ENCODE data around the gene TRERF1. TPM values are rescaled to one million over a fixed set of nuclear protein-coding genes. Genes with fewer than 3 reads are reported as not detected.

The TRERF1 gene
- total RNA-seq, 1 donor from 2014 or later: 24.7 TPM

DNA sequence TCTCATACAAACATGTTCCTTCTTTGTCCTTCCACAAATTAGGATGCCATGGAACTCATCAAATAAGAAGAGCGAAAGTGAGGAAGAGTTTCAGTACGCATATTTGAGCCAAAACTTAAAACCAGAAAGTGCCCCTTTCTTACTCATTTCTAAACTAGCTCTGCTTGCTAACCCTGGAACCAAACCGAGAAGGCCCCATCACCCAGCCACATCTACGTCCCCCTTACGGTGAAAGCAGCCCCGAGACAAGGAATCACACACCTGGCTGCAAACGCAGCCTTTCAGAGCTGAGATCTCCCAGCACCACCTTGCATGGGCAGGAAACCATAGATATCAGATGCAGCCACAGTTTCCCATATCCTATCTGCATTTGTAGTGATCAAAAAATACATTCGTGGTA, 28.5 kb downstream of the TRERF1 start:
- DNase-seq (ENCODE audit: low spot score): no peak

DNA sequence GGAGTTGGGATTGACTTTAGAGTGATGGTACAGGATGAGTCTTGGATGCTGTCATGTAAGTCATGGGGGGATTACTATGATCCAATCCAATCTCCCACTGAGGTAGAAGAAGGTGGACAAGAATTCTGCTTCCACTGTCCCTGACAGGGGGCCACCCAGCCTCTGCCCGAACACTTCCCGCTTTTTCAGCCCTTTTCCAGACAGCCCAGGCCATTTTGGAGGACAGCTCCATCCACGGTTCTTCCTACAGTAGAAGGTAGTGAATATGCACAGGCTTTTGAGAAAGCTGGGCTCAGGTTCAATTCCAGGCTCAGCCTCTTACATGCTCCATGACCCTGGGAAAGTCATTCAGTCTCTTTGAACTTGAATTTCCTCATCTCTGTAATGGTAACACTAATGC, 31.0 kb downstream of the TRERF1 start:
- no peak for DNase-seq (ENCODE audit: low spot score)

DNA sequence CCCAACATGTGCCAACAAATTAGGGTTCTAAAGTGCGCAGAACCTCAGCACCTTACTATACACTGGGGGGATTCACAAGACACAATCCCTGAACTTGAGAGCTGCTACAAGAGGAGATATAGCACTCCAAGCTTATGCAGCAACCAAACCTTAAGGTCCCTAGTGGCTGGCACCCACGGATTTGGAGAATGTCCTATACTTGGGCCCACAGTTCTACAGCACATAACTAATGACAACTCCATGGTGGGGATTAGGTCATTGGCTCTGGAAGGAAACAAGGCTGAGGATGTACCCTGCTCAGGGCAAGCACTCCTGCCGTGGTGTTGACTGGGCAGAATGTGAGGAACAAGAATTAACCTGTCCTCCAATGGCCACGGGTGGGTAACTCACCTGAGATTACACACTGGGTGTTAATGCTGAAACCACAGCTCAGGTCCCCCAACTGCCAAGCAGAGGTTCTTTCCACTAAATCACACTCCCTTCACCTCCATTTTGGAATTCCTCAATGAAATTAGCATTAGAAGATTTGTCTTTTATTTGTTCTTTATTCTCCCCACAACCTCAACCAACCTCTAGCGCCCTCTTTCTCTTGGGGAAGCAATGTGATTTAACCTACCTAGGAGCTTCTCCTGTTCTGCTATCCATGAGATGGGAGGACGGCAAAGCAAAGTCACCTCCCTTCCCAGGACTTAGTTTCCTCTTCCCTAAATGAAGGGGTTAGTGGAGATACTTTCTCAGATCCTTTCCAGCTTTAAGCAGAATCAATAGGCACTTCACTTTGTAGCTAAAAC, 32.0 kb downstream of the TRERF1 start:
- DNase-seq (ENCODE audit: low spot score): no peak

DNA sequence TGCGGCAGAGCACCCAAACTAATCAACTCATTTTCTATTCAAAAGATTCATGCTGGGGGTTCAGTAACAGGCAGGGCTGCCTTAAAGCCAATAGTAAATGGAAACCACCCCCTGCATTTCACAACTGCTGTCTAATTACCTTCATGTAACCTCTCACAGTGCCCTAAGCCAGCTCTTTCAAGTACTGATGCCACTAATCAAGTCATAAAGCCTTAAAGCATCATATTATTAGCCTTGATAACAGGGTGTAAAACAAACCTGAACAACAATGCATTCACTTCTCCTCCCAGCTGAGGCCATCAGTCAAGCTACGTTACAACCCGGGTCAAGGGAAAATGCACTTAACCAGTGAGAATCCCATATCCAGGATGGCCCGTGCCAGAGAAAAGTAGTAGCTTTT, 33.0 kb downstream of the TRERF1 start:
- DNase-seq (ENCODE audit: low spot score): no peak

DNA sequence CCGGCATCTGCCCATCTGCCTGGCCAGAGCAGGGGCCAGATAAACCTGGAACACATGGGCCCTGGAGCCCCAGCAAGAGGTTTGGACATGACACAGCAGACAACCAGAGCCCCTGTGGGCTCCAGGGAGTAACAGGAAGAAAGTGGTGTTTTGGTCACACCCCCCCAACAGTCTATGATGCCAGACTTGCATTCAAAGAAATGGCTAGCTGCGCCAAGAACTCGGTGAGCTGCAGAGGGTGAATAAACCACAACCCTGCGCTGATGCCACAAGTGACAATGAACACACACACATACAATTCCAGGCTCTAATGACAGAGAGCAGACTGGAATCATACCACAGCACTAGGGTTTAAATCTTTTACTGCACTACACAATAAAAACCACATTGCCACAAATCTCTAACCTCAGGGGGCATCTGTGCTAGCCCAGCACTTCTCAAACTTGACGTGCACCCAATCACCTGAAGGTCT, 34.0 kb downstream of the TRERF1 start:
- no peak for DNase-seq (ENCODE audit: low spot score)

DNA sequence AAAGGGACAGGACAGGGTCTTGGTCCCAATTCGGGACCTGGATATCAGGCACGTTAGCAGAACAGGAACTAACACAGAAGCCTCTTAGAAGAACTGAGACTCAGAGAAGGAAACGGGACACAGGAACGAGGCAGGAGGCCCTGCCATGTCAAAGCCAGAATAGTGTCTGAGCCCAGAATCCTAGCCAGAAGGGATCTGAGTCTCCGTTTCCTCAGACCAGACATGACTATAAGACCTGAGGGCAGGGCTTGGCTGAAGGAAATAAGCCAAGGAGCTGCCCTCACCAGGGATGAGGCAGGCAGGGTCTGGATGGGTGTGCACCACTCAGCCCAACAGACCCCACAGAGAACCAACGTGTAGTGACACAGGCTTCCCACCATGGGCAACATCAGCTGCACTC, 40.3 kb downstream of the TRERF1 start:
- DNase-seq (ENCODE audit: low spot score): no peak

DNA sequence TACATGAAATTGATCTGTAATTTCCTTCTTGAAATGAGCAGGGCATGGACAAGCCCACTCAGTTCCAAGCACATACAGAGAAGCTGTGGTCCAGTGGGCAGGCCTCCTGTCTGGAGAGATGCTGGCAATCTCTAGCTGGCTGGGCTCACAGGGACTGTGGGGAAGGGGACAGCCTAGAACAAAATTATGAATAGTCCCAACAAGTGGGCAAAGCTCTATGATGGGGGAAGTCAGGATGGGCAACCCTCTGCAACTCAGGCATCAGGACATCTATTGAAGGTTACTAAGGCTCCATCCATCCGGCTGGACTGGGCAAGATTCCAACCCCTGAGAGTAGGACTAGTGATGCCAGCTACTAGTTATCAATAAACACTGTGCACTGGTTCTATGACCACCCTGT, 40.9 kb downstream of the TRERF1 start:
- no peak for DNase-seq (ENCODE audit: low spot score)

DNA sequence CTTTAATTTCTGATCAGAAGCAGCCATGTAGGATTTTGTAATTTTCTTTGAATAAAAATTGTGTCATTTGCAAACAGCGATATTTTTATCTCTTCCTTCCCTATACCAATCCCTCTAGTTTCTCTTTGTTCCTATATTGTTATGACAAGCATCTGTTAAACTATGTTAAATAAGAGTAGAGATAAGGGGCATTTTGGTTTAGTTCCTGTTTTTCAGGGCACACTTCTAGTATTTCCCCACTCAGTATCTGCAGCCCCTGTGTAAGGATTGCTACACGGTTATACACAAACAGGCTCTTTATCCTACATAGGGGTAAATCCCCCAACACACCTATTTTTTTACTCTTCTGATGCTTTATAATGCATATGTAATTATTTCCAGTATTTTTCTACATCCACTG, 42.1 kb downstream of the TRERF1 start:
- no peak for DNase-seq (ENCODE audit: low spot score)

DNA sequence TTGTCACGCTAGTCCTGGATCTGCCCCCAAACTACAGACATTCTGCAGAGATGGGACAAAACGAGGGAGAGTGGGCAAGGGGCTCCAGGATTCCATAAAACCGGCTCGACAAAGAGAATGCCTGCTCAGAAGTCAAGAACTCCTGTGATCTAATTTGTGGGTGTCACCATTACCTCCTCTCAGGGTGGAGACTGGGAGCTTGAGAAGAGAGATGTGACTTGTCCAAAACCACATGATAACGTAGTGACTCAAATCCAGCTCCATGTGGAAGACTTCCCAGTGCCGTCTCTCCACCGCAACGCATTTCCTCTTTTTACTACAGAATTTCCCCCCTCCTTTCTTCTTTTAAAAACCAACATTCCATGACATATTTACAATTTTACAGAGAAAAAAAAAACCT, 44.3 kb downstream of the TRERF1 start:
- peak; percentile 37 for DNase-seq (ENCODE audit: low spot score)

DNA sequence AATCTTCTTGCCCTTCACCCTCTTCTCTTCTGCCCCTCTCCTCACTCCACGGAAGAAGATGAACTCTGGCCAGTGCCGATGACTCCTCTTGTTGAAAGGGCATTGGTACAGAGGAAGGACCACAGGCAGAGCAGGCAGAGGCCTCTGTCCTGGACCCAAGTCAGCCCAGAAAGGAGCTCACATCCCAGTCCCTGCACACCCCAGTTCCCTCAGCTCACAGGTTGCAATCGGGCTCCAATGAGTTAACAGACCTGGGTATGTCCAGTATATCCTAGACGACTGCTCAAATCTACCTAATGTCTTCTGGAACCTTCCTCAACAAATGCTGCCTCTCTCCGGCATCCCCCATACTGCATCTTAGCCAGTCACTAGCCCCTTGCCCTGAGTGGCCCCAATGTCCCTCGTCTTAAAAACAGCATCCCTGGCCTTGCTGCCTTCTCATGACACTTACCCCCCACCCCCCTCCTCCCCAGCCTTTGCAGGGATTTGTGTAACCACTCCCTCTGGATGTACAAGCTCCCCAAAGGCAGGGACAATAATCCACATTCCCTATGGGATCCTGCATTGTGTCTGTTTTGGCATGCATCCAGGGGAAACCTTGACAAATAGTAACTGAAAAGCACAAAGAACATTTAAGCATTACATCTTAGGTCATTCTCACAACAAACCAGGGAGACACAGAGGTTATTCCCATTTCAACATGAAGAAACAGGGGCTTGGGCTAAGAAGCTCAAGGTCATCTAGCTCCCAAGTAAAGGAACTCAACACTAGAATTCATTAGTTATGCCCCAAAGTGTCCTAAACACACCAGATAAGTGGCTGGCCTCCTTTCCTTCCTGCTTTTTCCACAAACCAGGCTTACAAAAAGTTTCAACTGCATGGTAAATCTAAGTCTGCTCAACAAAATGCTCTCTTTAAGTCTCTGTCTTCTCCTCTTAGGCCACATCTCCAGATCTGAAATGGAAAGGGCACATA, 45.1 kb downstream of the TRERF1 start:
- DNase-seq (ENCODE audit: low spot score): no peak

DNA sequence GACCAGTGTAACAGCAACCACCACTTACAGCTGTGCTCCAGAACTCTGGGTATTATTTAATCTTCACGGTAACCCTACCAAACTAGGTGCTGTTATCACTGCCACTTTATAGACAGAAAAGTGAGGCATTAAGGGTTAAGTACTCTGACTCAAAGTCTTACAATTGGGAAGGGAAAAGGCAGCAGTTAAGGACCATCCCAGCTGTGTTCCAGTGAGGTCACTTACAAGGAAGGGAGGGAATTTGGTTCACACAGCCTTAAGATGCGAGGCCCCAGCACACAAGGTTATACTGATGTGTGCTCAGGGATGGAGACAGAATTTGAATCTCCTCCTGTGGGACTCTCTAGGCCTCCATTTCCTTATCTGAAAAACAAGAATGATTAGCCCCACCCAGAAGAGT, 46.7 kb downstream of the TRERF1 start:
- DNase-seq (ENCODE audit: low spot score): no peak

DNA sequence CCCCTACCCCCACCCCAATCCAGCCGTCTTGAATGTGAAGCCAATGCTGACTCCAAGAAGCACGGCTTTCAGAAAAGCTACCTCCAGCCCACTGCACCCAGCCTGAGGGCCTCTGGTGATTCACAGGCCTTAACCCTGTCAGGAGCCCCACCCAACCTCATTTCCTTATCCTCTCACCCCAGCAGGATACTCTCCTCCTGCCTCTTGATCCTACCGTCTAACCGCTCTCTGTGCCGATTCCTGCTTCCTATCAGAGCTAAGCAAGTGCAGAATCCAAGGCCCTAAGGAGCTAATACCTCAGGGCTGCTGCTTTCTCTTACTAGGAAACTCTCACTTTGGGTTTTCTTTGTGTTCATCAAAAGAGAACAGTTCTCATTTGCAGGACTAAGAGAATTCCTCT, 47.2 kb downstream of the TRERF1 start:
- peak; percentile 68 for DNase-seq (ENCODE audit: low spot score)

DNA sequence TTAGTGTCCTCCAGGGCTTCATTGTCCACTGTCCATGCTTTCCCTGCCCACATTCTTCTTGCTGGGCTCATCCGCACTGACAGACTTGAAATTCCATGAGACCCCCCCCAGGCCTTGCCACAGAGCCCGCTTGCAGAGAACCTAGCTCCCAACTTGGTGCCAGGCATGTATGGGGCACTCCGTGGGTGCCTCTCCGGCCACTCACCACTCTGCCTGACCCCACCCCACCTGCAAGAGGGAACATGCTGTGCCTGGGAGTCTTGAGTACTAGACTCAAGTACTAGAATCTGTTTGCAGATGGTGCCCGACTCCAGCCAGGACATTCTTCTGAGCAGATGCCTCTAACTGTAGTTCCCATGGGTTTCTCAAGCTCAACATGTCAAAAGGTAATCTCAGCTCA, 47.9 kb downstream of the TRERF1 start:
- DNase-seq (ENCODE audit: low spot score): no peak

DNA sequence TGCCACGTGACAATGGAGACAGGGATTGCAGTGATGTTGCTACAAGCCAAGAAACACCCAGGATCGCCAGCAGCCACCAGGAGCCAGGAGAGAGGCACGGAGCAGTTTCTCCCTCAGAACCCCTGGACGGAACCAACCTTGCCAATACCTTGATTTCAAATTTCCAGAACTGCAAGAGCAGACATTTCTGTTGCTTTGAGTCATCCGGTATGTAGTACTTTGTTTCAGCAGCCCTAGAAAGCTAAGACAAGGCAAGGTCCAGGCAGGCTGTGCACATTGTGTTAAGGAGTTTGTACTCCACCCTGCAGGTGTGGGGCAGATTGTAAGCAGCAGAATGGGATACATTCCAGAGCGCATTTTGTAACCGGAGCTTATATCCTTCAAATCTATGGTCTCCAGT, 48.3 kb downstream of the TRERF1 start:
- DNase-seq (ENCODE audit: low spot score): no peak

DNA sequence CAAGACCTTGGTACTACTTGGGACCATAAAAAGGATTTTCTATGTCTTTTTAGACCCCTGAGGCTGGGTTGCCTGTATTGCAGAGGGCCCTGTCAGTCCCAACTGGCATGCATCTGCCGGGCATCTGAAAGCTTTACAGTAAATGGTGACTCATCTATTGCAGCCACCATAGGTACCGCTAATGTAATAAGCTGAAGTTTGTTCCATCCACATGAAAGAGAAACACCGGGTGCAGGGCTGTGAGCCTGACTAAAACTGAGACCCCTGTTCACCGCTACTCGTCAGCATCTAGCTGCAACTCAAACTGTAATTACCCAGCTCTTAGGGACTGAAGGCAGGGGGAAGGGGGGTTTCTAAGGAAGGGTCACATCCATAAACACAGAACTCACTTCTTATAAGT, 49.5 kb downstream of the TRERF1 start:
- DNase-seq (ENCODE audit: low spot score): no peak

DNA sequence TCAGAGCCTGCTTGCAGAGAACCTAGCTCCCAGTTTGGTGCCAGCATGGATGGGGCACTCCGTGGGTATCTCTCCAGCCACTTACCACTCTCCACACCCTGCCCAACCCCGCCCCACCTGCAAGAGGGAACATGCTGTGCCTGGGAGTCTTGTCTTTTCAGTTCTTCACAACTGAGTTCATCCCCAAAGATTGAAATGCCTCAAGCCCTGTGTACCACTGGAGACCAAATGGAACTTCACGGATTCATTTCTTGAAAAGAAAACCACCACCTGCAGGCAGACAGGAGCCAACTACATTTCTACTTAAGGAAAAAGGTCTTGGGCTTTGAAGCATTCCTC, 50.1 kb downstream of the TRERF1 start:
- no peak for DNase-seq (ENCODE audit: low spot score)

DNA sequence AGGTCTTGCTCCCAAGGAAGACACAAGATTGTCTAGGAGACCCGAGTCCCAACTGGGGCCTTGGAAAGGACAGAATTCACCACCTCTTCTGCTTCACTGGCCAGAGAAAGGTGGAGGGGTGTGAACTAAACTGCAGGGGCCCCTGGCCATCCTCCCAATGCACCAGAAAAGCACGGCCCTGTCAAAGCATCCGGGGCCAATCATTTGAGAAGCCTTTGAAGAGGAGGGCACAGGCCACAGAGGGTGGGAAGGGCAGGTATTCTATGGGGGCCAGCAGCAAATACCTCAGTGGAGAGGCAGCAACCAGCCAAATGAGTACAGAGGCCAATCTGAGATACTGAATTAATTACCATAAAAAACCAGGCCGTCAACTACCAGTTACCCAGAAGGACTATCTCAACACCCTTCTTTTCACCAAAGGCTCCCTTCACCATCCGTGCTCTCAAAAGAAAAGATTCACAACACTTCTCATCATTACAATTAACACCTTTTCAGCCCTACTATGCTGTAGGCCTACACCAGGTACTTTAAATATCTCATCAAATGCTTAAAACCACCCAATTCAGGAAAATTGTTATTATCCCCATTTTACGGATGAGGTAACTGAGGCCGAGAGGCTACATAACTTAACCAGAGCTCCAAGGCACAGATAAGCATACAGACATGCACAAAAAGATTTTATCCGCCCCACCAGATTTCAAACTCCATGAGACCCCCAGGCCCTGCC, 50.7 kb downstream of the TRERF1 start:
- no peak for DNase-seq (ENCODE audit: low spot score)

DNA sequence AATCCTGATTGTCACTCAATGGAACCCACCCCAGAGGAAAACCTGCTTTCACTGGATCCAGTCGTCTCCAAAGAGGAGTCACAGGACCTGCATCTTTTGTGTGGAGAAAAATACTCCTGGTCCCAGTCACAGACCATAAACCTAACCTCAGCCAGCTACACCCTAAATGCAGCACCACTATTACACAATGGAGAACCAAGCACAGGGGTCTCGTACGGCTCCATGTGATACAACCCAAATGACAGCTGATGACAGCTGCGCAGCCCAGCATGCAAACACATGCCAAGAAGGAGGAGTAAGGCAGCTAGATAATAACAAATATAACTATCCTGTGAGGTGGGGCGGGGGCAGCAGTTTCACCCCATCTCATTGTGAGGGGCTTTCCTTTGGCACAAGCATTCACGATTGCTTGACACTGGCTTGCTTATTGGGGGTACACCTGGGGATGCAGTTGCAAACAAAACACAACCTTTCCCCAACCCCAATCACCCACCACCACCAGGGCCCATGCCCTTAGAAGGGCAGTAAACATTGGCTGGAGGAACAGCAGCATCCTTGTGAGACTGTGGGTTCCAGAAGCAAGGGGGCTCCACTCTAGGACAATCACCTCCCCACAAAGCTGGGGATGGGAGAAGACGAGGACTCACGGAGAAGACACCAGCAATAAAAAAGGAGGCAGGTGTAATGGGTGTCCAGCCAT, 51.5 kb downstream of the TRERF1 start:
- no peak for DNase-seq (ENCODE audit: low spot score)

DNA sequence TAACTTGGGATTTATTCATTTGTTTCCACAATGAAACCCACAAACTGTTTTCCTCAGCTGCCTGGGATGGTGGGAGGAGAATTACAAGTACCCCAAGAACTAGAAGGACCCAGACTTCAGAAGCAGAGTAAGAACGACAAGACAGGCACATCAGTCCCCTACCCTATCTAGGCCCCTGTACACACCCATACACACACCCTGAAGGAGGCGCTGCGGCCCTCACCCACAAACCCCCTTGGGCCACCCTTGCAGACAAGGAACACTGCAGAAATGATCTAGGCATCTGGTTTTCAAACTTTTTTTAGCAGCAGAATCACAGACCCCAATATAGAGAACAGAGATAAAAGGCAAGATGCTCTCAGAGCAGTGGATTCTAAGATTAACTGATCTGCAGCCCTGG, 55.0 kb downstream of the TRERF1 start:
- DNase-seq (ENCODE audit: low spot score): no peak

DNA sequence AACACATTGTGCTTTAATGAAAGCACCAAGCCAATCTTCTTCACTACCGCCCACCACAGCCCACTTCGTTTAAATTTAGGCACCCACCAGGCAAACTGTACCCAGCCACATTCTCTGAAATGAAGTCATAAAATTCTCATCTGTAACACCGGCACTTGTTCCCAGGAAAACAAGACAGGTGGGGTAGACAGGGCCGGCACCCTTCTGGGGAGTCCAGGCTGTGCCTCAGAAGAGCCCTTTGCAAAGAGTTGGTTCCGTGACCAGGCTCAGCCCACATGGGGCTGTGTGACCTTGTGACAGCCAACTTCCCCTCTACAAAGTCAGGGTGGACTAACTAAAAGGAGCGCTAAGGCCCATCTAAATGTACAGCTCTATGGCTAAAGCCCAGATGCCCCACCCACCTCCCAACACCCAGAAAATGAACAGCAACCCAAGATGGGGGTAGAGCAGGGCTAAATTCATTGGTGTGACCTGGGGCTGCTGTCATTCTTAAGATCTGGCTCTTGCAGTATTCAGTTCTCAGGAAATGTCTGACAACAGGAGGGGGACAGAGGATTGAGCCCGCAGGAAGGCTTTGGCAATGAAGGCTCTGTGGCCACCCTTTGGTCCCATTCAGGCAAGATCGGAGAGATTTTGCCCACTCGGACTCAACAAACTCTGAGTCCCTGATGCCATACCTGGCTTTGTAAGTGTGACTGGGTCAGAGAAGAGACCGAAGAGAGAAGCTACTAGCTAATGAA, 56.7 kb downstream of the TRERF1 start:
- DNase-seq (ENCODE audit: low spot score): no peak

DNA sequence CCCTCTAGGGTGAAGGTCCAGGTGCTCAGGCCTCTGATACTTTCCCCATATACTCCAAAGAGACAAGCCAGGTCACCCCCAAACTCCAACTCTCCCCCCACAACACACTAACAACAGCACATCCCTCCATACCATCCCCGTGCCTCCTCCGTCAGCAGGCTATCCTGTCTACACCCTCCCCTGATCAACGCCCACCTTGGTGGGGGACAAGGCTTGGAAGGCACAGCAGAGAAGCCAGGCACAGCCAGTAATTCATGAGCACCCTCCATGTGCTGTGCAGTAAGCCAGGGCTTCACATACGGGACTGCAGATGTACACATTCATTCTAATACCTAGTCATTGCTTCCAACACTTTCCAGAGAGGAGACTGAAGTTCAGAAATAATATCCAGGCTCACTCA, 57.6 kb downstream of the TRERF1 start:
- no peak for DNase-seq (ENCODE audit: low spot score)

Measured in ureter (tissue), 1 donor.